ENCODE results near the gene DCDC2.
"Not testable (repeated sequence)": the region's sequence is repeated elsewhere in the genome, so short reads cannot be mapped to it uniquely, and the experiment has no call there.

Gene DCDC2

DNA sequence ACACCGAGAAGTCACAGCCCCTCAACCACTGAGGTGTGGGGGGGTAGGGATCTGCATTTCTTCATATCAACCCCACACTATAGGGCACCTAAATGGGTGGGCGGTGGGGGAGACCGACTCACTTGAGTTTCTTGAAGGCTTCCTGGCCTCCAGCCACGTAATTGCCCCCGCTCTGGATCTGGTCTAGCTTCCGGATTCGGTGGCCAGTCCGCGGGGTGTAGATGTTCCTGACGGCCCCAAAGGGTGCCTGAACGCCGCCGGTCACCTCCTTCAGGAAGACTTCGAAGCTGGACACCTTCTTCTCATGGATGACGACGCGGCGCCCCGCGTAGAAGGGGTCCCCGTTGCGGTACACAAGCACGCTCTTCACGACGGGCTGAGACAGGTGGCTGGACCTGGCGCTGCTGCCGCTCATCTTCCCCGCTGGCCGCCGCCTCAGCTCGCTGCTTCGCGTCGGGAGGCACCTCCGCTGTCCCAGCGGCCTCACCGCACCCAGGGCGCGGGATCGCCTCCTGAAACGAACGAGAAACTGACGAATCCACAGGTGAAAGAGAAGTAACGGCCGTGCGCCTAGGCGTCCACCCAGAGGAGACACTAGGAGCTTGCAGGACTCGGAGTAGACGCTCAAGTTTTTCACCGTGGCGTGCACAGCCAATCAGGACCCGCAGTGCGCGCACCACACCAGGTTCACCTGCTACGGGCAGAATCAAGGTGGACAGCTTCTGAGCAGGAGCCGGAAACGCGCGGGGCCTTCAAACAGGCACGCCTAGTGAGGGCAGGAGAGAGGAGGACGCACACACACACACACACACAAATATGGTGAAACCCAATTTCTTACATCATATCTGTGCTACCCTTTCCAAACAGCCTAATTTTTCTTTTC, at the start of gene DCDC2:
Gene DCDC2, minus strand, starts transcription at position 724 of the 883 bp plus-strand sequence. Its CDS starts 309 bp downstream, at position 415.
- DNase-seq, result no peak

DNA sequence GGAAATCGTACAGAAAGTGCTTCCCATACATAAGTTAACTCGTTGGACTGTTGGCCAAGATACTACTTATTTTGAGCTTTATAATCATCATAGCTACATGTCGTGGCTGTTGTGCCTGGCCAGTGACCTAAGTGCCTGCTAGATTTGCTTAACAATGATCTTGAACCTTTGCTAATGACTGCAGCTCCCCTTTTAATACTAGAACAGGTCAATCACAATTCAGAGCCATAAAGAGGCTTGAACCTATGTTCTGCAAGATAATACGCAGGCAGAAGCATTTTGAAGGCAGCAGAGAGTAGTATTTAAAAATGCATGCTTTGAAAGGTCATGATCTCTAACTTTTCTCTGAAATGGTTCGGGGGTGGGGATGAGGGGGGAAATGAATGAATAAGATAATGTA, 47.4 kb upstream of the DCDC2 start:
- no peak for DNase-seq

DNA sequence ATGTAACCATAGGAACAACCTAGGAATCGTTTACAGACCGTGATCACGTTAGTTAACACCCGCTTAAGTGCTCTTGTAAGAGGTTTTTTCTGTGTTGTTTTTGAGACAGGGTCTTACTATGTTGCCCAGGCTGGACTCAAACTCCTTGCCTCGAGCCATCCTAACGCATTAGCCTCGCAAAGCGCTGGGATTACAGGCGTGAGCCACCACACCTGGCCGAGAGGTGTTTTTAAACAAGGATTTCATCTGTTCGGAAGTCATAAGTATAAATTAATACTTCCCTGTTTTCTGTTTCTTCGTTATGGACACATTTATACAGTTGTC, 45.6 kb upstream of the DCDC2 start:
- DNase-seq, result no peak

DNA sequence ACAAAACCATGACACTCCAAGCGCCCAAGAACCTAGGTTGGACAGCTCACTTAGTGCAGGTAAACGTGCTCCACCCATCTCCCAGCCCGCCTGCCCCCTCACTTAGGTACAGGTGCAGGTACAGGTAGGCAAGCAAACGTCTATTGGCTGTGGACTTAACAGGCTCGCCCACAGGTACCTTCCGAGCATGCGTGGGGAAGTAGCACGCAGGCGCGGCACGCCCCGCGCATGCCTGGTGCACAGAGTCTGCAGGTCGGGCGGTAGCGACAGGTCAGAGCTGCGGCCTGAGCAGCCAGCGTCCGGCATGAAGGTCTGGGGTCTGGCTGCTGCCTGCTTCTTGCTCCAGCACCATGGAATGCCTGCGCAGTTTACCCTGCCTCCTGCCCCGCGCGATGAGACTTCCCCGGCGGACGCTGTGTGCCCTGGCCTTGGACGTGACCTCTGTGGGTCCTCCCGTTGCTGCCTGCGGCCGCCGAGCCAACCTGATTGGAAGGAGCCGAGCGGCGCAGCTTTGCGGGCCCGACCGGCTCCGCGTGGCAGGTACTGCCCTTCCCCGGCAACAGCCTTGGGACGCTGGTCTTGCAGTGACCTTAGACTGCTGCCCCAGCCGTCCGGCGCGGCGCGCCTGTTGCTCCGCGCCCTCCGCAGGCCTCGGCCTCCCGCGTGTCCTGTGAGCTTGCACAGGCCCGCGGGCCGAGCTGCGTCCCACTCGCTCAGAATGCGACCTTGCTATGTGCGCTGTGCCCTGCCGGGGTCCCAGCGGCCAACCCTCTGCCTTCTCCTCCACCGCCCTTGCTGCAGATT, 45.0 kb upstream of the DCDC2 start, which contains the start of gene MRS2:
Gene MRS2, plus strand, starts transcription at position 240 of the 804 bp plus-strand sequence. Its CDS starts 111 bp downstream, at position 351.
- DNase-seq, result peak; percentile 44

DNA sequence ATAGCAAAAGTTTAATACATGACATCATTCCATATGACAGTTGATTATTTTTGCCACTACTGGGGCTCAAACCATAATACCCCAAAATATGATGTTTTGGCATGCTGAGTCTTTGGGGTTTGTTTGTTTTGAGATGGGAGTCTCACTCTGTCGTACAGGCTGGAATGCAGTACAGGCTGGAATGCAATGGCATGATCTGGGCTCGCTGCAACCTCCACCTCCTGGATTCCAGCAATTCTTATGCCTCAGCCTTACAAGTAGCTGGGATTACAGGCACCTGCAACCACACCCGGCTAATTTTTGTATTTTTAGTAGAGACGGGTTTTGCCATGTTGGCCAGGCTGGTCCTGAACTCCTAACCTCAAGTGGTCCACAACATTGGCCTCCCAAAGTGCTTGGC, 43.6 kb upstream of the DCDC2 start:
- DNase-seq, result no peak

DNA sequence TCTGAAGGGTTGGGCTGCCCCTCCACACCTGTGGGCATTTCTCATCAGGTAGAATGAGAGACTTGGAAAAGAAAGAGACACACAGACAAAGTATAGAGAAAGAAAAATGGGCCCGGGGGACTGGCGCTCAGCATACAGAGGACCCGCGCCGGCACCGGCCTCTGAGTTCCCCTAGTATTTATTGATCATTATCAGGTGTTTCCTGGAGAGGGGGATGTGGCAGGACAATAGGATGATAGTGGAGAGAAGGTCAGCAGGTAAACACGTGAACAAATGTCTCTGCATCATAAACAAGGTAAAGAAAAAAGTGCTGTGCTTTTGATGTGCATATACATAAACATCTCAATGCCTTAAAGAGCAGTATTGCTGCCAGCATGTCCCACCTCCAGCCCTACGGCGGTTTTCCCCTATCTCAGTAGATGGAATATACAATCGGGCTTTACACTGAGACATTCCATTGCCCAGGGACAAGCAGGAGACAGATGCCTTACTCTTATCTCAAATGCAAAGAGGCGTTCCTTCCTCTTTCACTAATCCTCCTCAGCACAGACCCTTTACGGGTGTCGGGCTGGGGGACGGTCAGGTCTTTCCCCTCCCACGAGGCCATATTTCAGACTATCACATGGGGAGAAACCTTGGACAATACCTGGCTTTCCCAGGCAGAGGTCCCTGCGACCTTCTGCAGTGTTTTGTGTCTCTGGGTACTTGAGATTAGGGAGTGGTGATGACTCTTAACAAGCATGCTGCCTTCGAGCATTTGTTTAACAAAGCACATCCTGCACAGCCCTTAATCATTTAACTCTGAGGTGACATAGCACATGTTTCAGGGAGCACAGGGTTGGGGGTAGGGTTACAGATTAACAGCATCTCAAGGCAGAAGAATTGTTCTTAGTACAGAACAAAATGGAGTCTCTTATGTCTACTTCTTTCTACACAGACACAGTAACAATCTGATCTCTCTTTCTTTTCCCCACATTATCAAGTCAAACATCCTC, 42.5 kb upstream of the DCDC2 start:
- DNase-seq, result not testable (repeated sequence)

DNA sequence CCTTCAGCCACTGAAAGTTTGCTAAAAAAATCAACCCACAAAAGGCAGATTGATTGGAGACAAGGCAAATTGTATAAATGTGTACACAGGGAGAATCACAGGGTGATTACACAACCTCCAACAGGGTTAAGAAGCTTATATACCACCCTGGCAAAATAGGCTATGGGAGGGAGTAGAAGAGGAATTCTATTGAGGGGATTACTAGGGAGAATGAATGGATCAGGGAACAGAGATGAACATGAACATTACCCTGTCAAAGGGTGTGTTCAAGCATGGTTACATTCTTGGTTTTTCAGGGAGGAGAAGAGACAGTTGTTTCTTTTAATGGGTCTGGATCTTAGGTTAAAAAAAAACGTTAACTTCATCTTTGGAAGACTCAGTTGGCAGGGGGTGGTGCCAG, 39.8 kb upstream of the DCDC2 start:
- DNase-seq, result no peak

DNA sequence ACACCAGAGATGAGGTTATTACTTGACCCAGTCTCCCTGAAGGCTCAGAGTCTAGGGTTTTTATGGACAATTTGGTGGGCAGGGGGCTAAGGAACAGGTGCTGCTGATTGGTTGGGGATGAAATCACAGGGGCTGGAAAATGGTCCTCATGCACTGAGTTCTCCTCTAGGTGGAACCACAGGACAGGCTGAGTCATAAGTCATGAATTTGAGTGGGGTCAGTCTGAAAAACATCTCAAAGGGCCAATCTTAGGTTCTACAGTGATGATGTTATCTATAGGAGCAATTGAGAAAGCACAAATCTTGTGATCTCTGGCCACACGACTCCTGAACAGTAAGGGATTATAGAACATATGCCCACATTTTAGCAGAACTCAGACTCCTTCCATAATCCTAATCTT, 39.0 kb upstream of the DCDC2 start:
- DNase-seq, result no peak

DNA sequence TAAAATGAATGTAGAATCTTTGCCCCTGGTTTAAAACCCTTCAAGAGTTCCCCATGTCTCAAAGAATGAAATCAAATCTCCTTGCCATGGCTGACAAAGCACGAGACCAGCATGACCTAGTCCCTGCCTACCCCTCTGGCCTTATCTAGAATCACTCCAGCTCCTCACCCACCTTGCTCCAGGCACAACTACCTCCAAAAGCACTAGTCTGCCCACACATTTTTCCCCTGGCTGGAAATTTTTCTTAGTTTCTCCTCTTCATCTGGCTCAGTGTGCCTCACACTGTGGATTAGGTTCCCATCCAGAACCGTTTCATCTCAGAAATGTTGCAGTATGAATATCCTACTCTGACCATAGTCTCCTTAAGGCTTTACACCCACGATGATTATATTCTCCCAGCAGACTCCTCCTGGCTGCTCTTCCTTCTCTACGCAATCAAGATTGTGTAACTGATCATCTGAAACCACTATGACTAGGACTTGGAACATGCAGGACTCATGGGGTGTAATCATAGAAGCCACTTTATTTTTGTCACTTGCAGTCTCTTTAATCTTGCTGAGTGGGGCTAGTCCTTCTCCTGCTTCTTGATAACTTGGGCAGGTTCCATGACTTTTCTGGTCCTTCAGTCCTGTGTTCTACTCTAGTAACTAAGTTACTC, 37.0 kb upstream of the DCDC2 start:
- no peak for DNase-seq

DNA sequence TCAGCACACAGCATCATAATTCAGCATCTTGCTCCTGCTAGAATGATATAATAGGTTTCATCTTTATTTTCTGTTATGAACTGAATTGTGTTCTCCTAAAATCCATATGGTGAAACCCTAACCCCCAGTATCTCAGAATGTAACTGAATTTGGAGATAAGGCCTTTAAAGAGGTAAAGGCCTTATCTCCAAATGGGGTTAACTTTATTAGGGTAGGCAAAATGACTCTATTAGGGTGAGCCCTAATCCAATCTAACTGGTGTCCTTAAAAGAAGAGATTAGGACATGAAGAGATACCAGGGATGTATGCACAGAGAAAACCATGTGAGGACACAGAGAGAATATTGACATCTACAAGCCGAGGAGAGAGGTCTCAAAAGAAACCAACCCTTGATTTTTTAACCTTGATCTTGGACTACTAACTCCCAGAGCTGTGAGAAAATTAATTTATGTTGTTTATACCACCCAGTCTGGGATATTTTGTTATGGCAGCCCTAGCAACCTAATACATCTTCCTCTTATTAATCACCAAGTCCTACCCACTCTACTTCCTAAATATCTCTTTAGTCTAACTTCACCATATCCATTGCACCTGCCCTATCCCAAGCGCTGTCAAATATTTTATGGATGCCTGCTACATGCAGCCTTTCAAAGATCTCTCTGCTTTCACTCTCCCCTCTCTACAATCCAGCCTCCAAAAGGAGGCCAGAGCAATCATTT, 36.4 kb upstream of the DCDC2 start:
- DNase-seq, result no peak

DNA sequence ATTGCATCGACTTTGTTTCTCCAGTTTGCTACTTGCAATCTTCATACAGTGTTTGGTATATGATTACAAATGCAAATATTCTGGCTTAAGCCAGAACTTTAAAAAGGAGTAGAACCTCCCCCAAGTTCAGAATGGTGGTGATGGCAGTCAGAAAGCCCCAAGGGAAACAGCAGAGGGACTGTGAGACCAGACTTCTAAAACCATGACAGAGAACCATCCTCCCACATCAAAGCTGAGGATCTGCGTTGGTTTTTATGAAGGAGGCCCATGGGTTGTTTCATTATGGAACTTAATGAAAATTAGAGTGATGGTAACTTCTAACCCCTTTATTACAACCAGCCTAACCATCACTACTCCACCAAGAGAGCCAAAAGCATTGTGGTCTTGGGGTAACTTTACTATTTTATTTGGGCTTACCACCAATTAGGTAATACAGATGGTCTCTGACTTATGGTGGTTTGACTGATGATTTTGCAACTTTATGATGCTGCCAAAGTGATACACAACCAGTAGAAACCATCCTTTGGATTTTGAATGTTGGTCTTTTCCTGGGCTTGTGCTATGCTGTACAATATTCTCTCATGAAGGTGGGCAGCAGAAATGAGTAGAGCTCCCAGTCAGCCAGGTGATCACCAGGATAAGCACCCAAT, 34.0 kb upstream of the DCDC2 start:
- DNase-seq, result no peak

DNA sequence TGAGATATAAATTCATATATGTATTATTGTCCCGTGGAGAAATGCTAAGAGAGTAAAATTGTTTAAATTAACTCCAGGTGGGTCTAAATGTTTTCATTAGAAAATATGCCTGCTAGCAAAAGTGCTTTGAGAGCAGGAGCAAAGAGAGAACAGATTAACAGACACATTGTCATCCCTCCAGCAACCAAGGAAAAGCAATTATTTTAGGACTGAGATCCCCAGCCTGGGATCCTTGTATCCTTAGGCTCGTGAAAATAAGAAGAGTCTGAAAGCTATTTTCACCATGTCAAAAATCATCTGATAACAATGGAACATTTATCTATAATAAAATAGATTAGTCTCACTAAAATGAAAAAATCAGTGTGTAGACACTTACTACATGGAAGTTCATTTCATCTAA, 33.3 kb upstream of the DCDC2 start:
- DNase-seq, result no peak

DNA sequence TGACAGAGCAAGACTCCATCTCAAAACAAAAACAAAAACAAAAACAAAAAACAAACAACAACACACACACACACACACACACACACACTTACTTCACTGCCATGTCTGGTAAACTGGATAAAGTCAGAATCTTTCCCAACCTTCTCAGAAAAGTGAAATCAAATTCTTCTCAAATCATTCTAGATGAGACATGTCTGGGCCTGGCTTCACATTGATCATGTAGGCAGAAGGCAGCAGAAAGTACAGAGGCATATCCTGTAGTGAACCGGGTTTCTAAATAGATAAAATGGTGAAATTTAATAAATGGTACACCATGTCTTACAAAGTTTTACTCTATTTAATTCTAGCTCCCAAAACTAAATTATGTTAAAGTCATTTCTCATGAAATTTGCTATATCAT, 30.0 kb upstream of the DCDC2 start:
- no peak for DNase-seq

DNA sequence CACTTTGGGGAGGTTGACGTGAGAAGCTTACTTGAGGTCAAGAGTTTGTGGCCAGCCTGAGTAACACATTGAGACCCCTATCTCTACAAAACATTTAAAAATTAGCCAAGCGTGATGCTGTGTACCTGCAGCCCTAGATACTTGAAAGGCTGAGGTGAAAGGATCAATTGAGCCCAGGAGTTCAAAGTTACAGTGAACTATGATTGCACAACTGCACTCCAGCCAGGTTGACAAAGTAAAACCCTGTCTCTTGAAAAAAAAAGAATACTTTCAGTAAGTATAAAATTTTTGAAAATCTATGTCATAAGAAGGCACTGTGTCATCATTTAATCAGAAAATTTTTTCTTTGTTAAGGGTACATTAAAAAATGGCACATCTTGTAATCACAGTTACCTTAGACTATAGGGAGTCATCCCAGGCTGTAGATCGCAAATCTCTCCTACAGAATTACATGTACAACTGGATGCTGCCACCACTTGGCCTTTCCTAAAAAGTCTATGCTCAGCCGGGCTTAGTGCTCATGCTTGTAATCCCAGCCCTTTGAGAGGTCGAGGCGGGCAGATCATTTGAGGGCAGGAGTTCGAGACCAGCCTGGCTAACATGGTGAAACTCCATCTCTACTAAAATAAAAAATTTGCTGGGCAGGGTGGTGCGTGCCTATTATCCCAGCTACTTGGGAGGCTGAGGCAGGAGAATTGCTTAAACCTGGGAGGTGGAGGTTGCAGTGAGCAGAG, 27.8 kb upstream of the DCDC2 start:
- DNase-seq, result no peak

DNA sequence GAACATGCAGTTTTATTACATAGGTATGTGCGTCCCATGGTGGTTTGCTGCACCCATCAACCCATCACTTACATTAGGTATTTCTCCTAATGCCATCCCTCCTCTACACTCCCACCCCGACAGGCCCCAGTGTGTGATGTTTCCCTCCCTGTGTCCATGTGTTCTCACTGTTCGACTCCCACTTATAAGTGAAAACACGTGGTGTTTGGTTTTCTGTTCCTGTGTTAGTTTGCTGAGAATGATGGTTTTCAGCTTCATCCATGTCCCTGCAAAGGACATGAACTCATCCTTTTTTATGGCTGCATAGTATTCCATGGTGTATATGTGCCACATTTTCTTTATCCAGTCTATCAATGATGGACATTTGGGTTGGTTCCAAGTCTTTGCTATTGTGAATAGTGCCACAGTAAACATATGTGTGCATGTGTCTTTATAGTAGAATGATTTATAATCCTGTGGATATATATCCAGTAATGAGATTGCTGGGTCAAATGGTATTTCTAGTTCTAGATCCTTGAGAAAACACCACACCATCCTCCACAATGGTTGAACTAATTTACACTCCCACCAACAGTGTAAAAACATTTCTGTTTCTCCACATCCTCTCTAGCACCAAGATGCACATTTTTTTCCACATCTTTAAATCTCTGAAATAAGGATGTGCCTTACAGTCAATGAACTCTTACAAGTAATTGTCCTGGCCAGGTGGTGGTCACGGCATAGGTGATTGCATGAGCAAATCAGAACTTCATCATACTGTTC, 26.7 kb upstream of the DCDC2 start:
- DNase-seq, result not testable (repeated sequence)

DNA sequence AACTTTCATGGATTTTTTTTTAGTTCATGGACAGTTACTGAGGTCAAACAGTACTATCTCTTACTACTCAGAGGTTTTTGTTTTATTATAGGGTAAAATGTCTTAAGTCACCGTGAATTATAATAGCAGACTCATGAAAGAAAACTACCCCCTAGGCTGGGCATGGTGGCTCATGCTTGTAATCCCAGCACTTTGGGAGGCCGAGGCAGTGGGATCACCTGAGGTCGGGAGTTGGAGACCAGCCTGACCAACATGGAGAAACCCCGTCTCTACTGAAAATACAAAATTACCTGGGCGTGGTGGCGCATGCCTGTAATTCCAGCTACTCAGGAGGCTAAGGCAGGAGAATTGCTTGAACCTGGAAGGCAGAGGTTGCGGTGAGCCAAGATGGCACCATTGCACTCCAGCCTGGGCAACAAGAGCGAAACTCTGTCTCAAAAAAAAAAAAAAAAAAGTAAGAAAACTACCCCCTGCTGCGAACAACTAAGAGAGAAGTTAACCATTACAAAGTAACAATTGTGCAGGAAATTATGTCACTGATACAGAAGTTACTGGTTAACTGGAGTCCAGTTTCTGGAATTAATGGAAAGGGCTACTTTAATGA, 25.1 kb upstream of the DCDC2 start:
- not testable (repeated sequence) for DNase-seq

DNA sequence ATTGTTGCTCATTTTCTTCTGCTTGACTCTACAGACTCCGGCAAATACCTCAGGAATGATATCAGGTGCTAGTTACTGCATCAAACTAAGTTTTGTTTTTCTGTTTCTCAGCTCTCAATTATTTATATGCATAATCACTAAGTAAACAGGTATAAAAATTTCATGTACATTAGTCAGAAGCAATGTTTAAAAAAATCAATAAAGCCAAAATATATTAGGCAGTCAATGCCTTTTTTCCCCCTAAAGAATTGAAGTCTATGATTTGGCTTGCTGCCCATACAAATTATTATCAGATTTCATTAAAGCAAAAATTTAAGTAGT, 24.3 kb upstream of the DCDC2 start:
- no peak for DNase-seq

DNA sequence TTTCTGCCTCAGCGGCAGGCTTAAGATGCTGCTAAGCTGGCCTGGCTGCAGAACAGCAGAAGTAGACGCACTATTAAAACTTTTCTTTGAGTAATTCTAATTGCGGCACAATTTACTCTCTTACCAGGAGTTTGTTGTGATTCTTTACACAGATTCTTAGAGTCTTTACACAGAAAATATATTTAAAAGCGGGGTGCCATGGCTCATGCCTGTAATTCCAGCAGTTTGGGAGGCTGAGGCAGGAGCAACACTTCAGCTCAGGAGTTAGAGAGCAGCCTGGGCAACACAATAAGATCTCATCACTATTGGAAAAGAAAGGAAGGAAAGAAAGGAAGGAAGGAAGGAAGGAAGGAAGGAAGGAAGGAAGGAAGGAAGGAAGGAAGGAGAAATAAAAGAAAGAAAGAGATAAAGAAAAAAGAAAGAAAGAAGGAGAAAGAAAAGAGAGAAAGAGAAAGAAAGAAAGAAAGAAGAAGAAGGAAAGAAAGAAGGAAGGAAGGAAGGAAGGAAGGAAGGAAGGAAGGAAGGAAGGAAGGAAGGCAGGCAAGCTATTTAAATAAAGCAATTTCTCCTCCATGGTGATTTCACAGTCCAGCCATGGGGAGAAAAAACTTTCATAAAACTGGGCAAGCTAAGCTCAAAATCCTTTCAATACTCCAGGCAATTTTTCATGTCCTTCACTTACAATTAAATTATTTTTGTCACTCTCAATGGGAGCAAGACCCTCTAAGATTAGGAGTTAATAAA, 23.8 kb upstream of the DCDC2 start:
- no peak for DNase-seq

All from SHP77 treated with DMSO at 0.1 percent for 48 hours (cell line).